Urothelium cell line (cell line): ENCODE results near the gene EVA1C.
A peak's percentile ranks its signal among the peaks of the same experiment; 100 is the strongest.
"Not testable (repeated sequence)": the region's sequence is repeated elsewhere in the genome, so short reads cannot be mapped to it uniquely, and the experiment has no call there.

Experiments
- DNase-seq: peaks from one replicate; pipeline ENCODE4 v3.0.0; 2011; ENCODE audit warnings: low spot score, mixed read lengths
- FAIRE-seq: peaks from 2 replicates; lab custom pipeline; 2011; peaks lifted over from hg19 to GRCh38; lab: Jason Lieb, UNC

Gene EVA1C

GRCh38 chr21:32390537-32391224 is 21.8 kb upstream of the EVA1C start:
- DNase-seq, FAIRE-seq: not testable (repeated sequence)

GRCh38 chr21:32391755-32392154 is 20.8 kb upstream of the EVA1C start:
- no peak for FAIRE-seq
- no peak for DNase-seq

GRCh38 chr21:32392299-32392879 is 20.1 kb upstream of the EVA1C start:
- DNase-seq (no peak), FAIRE-seq (no peak)

DNA sequence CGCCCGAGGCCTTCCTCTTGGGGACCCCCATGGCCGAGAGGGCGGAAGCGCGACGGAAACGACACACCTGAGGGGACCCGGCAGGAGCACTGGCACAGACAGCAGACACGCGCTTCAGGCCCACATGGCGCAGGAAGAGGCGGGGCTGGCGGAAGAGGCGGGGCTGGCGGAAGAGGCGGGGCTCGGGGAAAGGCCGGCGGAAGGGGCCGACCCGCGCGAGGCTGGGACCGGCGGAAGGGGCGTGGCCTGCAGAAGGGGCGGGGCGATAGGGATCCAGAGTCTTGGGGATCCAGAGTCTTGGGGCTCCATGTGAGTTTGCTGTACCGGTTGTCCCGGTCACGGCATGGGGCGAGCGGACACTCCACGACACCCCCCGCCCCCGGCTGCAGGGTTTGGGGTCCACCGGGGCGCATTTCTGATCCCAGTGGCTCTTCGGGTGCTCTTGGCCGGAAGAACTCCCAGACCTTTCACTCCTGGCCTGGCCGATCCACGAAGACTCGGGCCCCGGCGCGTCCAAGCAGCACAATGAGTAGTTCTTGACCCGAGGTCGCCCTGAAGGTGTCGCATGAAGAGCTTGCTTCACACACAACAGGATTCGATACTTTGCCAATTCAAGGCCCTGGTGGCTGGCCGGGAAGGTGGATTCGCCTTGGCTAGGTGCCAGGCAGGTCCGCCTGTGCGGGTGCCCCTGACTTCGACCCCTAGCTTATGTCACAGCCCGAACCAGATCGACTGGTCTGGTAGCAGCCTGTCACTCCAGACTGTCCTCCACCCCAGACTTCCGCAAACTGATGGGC is 19.4 kb upstream of the EVA1C start, which contains the start of gene URB1:
URB1 (minus strand) TSS at position 133 of the 797 bp plus-strand sequence; CDS start at position 31, 102 bp downstream.
- DNase-seq (peak; percentile 97), FAIRE-seq (peak; percentile 32)

DNA sequence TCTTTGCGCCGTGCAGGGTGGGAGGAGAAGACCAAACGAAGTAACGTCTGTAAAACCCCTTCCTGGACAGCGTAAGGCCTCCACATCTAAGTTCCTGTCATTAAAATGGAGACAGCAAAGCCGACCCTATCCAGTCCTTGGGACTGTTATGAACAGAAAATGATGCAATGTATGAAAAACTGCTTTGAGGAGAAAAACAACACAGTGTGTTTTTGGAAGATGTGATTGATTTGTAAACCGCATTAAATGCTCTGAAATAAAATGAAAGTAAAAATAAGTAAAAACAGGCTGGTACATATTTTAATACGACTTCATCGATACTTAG is 18.9 kb upstream of the EVA1C start:
- no peak for DNase-seq

DNA sequence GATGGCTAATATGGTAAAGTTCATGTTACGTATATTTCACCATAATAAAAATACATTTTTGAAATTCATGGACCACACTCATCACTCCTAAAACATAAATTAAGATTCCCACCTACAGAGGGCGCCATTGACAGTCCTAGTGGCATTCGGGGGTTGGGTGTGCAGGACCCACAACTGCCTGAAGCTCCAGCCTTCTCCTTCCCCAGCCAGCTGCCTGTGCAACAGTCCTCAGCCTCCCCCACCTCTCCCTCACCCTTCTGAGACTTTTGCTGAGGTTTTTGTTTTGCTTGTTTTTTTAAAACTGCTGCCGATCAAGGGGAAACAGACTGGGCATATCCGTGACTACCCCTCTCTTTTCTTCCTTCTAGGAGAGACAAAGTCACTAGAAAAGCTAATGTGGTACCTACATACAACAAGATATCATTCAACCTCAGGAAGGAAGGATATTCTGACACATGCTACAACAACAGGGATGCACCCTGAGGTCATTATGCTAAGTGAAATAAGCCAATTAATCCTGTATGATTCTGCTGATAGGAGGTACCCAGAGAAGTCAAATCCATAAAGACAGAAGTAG is 9.2 kb upstream of the EVA1C start:
- no peak for FAIRE-seq
- DNase-seq = peak; percentile 69

More for the DNA sequence above, 18.9 kb upstream of the EVA1C start:
- FAIRE-seq = no peak

GRCh38 chr21:32406405-32406804 is 6.1 kb upstream of the EVA1C start:
- no peak for DNase-seq
- no peak for FAIRE-seq

GRCh38 chr21:32410291-32410690 is 2.2 kb upstream of the EVA1C start:
- DNase-seq (no peak), FAIRE-seq (no peak)

DNA sequence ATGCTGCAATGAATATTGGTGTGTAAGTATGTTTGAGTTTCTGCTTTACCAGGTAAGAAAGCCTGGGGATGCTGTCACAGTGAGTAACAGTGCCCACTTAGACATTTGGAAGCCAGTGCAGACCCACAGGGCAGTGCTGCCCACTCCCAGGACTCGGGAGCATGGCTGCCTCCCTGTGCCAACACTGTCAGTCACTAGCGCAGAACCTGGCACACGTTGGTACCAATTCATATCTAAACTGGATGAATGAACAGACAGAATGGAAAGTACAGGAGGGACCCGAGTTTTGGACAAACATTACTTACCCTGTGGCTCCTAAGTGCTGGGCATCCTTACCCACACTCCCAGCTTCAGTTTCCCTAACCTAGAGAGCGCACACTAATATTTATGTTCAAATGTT is 1.6 kb upstream of the EVA1C start:
- no peak for DNase-seq

GRCh38 chr21:32411350-32412161 is 950 bp upstream of the EVA1C start:
- no peak for DNase-seq
- no peak for FAIRE-seq

More for the DNA sequence above, 1.6 kb upstream of the EVA1C start:
- no peak for FAIRE-seq

GRCh38 chr21:32413015-32413504 is 554 bp downstream of the EVA1C start:
- no peak for DNase-seq
- no peak for FAIRE-seq

DNA sequence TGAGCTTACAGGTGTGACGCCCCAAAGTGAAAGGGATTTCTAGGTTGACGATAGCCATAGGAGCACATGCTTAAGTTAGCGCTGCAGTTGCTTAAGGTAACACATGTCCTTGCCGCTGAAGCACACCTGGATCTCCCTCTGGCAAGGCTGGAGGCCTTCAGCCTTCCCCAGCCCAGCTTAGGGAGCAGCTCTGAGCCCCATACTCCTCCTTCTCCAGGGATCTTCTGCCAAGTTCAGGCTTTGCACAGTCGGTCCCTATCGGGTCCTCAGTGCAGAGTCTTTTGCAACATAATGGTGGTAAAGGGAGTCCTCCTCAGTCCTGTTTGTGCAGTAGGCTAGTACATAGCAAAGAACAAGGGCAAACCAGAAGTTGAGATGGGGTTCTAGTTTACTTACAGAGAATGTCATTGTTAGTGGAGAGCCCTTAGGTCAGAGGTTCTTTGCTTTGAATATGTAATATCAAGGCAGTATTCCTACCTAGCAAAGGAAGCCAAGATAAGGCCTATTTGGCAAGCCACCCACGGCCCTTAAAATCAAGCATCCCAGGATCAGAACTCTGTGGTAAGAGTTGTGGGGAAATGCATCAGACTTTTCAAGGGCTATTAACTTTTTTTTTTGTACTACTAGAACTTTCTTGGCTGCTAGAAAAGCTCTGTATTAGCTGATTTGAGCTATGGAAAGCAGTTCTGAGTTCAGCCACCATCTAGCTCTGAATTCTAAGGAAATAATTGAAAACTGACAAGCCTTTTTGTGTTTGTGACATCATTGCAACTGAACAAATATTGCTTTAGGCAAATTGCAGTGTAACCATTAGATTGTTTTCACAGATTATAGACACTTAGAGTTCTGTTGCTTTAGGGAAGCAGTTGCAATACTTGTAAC is 1.4 kb downstream of the EVA1C start:
- FAIRE-seq (no peak), DNase-seq (no peak)

GRCh38 chr21:32414579-32415358 is 2.3 kb downstream of the EVA1C start:
- DNase-seq = no peak

DNA sequence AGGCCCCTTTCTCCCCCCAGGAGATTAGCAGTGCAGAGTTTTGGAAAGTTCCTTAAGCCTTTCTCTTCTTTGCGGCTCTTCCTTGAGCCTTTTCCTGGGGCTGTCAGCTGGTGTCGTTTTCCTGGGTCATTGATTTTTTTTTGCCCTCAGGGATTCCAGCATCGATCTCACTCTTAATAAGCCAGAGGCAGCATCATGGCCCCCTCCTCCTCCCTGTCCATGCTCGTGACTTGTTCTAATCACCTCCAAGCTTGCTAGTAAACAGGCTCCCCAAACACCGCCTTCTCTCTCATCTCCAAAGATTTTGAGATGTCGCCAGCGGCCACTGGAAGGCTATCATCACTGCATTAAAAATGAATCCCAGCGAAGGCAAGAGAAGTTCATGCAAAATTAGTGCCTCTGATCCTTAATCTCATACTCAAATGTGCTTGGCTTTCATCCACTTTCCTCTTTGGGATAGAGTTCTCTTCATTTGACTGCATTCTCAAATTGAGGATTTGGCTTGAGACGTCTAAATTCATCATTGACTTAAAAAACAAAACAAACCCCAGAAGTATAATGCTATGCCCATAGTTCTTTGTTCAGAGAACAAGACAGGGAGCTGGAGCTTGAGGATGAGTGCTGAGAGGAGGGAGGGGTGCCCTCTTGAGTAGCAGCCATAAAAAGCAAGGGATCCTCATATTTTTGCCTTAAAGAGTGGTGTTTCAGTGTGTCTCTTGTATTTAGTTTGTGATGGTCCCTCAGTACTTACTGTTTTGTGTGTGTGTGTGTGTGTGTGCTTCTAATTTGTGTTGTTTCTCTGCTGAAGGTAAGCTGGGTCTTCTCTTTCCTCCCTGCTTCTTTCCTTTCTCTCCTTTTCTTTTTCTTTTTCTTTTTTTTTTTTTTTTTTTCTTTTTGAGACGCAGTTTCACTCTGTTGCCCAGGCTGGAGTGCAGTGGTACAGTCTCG is 3.2 kb downstream of the EVA1C start:
- FAIRE-seq (no peak), DNase-seq (no peak)

More at GRCh38 chr21:32414579-32415358, 2.3 kb downstream of the EVA1C start:
- FAIRE-seq = no peak

DNA sequence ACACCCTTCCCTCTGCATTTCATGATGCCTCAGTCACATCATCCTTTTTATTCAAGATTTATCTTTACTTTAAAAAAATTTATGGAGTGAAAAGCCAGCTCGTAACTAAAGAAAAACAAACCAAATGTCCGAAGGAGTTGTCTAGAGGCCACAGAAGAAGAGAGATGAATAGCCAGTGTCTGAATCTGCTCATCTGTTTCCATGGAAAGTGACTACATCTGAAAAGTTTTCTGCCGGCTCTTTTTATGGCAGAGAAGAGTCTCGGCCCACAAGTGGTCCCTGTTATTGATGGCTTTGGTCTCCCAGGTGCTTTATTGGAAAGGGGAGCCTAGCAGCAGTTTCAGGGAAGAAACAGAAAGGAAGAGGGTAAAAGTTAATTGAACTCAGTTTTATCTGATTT is 5.6 kb downstream of the EVA1C start:
- DNase-seq (no peak), FAIRE-seq (no peak)

DNA sequence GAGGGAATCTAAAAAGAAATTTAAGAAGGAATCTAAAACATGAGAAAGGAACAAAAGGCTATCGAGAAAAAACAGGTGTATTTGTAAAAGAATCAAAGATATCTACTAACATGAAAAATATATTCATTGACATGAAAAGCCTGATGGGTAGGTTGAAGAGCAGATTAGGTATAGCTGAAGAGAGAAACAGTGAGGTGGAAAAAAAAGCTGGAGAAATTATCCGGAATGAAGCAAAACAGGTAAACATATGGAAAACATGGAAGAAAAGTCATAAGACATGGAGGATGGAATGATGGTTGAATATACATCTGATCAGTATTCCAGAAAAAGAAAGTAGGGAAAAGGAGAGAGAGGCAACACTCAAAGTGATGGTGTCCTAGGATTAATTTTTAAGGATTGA is 9.6 kb downstream of the EVA1C start:
- DNase-seq (no peak), FAIRE-seq (no peak)

DNA sequence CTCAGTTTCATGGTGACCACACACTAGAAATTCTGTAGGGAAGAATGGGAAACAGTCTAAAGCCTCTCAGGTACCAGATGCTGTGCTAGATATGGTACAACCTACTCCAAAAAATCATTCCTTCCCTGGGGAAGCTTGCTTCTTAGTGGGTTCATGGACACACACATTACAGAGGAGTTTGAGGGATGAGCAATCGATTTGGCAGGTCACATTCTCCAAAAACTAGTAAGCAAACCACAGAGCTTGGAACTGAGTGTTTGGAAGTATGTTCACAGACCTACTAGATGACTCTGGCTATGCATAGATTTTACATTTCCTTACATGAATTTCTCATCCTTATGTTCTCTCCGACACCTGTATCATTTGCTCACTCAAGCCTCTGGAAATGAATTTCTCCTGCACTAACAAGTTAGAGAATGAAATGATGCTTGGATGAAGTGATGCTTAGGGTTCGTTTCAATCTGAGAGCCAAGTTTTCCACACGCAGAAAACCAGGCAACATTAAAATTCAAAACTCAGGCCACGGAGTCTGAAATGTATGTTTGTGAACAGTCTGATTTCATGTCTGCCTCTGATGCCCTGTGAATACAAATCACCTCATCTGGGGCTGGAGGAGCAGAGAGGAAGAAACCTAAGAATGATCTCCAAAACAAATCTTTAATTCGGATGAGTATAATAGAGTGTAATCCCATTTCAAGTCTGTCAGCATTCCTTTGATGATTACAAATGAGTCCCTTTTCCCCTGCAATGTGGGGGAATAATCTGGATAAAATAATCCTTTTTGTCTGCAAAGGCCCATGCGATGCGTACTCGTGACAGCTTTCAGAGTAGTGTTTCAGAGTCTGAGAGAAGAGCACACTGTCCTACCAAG is 11.0 kb downstream of the EVA1C start:
- DNase-seq (peak; percentile 61), FAIRE-seq (no peak)
